Loucy (cell line): ENCODE results near the gene ZNF277.

Experiments used
- H2AFZ ChIP-seq: fragments of 200-600 bp; sonication (generic); 2 replicates; pipeline ENCODE4 v1.6.0; 2016; ENCODE audit warnings: antibody characterized with exemption, mild to moderate bottlenecking, low read length, moderate library complexity
- H3F3A ChIP-seq: fragments of 200-600 bp; 2 replicates; pipeline ENCODE4 v1.6.0; 2016; ENCODE audit warnings: antibody characterized with exemption, low read depth, mild to moderate bottlenecking
- H3K27me3 ChIP-seq: fragments of 200-600 bp; sonication (generic); 2 replicates; pipeline ENCODE4 v1.6.1; 2014; ENCODE audit warnings: low read length, mild to moderate bottlenecking; ENCODE audit not compliant: insufficient read depth, poor library complexity, severe bottlenecking
- H3K36me3 ChIP-seq: fragments of 200-600 bp; sonication (generic); 2 replicates; pipeline ENCODE4 v1.6.1; 2016; ENCODE audit warnings: low read length; ENCODE audit not compliant: insufficient read depth
- H3K4me1 ChIP-seq: fragments of 200-600 bp; sonication (generic); 2 replicates; pipeline ENCODE4 v1.5.1; 2014; ENCODE audit warnings: low read length, mild to moderate bottlenecking; ENCODE audit not compliant: insufficient read depth, poor library complexity, severe bottlenecking
- H3K4me2 ChIP-seq: fragments of 200-600 bp; sonication (generic); 2 replicates; pipeline ENCODE4 v1.6.0; 2014; ENCODE audit warnings: antibody characterized with exemption, low read length, low read depth, mild to moderate bottlenecking; ENCODE audit not compliant: poor library complexity, severe bottlenecking
- H3K4me3 ChIP-seq: fragments of 200-600 bp; sonication (generic); 2 replicates; pipeline ENCODE4 v1.5.1; 2014; ENCODE audit warnings: low read length, mild to moderate bottlenecking, mixed read lengths; ENCODE audit not compliant: poor library complexity, severe bottlenecking
- H3K79me2 ChIP-seq: fragments of 200-600 bp; sonication (generic); 2 replicates; pipeline ENCODE4 v1.6.1; 2014; ENCODE audit warnings: low read length; ENCODE audit not compliant: insufficient read depth
- H3K9ac ChIP-seq: fragments of 200-600 bp; sonication (generic); 2 replicates; pipeline ENCODE4 v1.6.0; 2014; ENCODE audit warnings: mild to moderate bottlenecking, low read depth, low read length, moderate library complexity; ENCODE audit not compliant: poor library complexity, severe bottlenecking
- H3K9me2 ChIP-seq: fragments of 200-600 bp; sonication (generic); replicated peaks from 2 replicates; pipeline ENCODE4 v1.6.1; 2016; ENCODE audit warnings: low read depth, low read length, mixed read lengths
- H3K9me3 ChIP-seq: fragments of 200-600 bp; sonication (generic); 2 replicates; pipeline ENCODE4 v1.6.1; 2014; ENCODE audit warnings: mild to moderate bottlenecking, antibody characterized with exemption, low read length, low read depth; ENCODE audit not compliant: insufficient read depth
- H4K20me1 ChIP-seq: fragments of 200-600 bp; sonication (generic); 2 replicates; pipeline ENCODE4 v1.6.0; 2014; ENCODE audit warnings: antibody characterized with exemption, low read length, mild to moderate bottlenecking; ENCODE audit not compliant: insufficient read depth, poor library complexity, severe bottlenecking
- CTCF ChIP-seq: fragments of 200-600 bp; sonication (generic); conservative IDR thresholded peaks from 2 replicates; pipeline ENCODE4 v1.5.1; 2014; ENCODE audit warnings: mild to moderate bottlenecking, antibody characterized with exemption, low read length
- EZH2phosphoT487 ChIP-seq: fragments of 200-600 bp; IDR thresholded peaks from 2 replicates; pipeline ENCODE4 v1.6.1; 2018; ENCODE audit warnings: antibody characterized with exemption, mild to moderate bottlenecking, moderate library complexity, borderline replicate concordance

ZNF277 gene

GRCh38 chr7:112255388-112255720, 48.9 kb downstream of the ZNF277 start:
- Histone ChIP-seq H3F3A (no peaks in the 10 kb centered on the region), H3K9me2 (no peaks in the 10 kb centered on the region), H4K20me1 (peaks cover 8% of the 10 kb centered on the region), H3K36me3 (no peaks in the 10 kb centered on the region), H3K79me2 (peaks cover 57% of the 10 kb centered on the region), H3K9me3 (no peaks in the 10 kb centered on the region), H3K4me2 (peak overlapping the region; percentile 44), H3K4me1 (peaks cover 26% of the 10 kb centered on the region), H2AFZ (no peak overlapping the region), H3K9ac (no peak overlapping the region), H3K4me3 (no peak overlapping the region), H3K27me3 (no peaks in the 10 kb centered on the region)
- TF ChIP-seq EZH2phosphoT487 (no peak), CTCF (no peak)

- H3K9ac ChIP-seq, result no peak overlapping the region
These were observed 50.6 kb downstream of the ZNF277 start for GRCh38 chr7:112257073-112257472.

GRCh38 chr7:112260911-112261310, 54.4 kb downstream of the ZNF277 start:
- no peak overlapping the region for H3K9ac ChIP-seq
- TF ChIP-seq EZH2phosphoT487, result no peak
- TF ChIP-seq CTCF, result no peak
- no peak overlapping the region for H3K4me3 ChIP-seq
- H3F3A ChIP-seq, result 0 out of 2 replicates have a peak, but pooled peaks cover 4% of the 10 kb centered on the region
- peaks cover 64% of the 10 kb centered on the region for H3K79me2 ChIP-seq
- no peak overlapping the region for H3K4me2 ChIP-seq
- H3K4me1 ChIP-seq, result peaks cover 47% of the 10 kb centered on the region
- no peaks in the 10 kb centered on the region for H3K9me3 ChIP-seq
- H3K27me3 ChIP-seq, result no peaks in the 10 kb centered on the region
- H3K9me2 ChIP-seq, result no peaks in the 10 kb centered on the region
- H4K20me1 ChIP-seq, result peaks cover 6% of the 10 kb centered on the region
- no peak overlapping the region for H2AFZ ChIP-seq
- no peaks in the 10 kb centered on the region for H3K36me3 ChIP-seq

More at GRCh38 chr7:112257073-112257472, 50.6 kb downstream of the ZNF277 start:
- Histone ChIP-seq H3K4me1 (peaks cover 39% of the 10 kb centered on the region), H3K4me2 (no peak overlapping the region), H3K27me3 (no peaks in the 10 kb centered on the region), H3F3A (no peaks in the 10 kb centered on the region), H3K79me2 (peaks cover 67% of the 10 kb centered on the region), H3K36me3 (no peaks in the 10 kb centered on the region), H2AFZ (no peak overlapping the region), H4K20me1 (peaks cover 8% of the 10 kb centered on the region), H3K9me3 (no peaks in the 10 kb centered on the region), H3K9me2 (no peaks in the 10 kb centered on the region), H3K4me3 (no peak overlapping the region)
- no peak for TF ChIP-seq EZH2phosphoT487
- TF ChIP-seq CTCF, result no peak
